NCI-H82 treated with DMSO at 0.1 percent for 48 hours (cell line): ENCODE data around the gene C1orf159.

Experiments
- DNase-seq: peaks from one replicate; lab custom pipeline; 2025; ENCODE audit not compliant: unreplicated experiment; lab: John Stamatoyannopoulos, UW

Gene C1orf159

GRCh38 chr1:1043411-1043810 lies 72.5 kb downstream of the C1orf159 start:
- no peak for DNase-seq

- no peak for DNase-seq
Observed at GRCh38 chr1:1042835-1043234, 73.1 kb downstream of the C1orf159 start.

- DNase-seq, result no peak
Observed at GRCh38 chr1:1041873-1042272, 74.0 kb downstream of the C1orf159 start.

GRCh38 chr1:1041092-1041523 lies 74.8 kb downstream of the C1orf159 start:
- DNase-seq, result no peak

- DNase-seq, result no peak
Observed at GRCh38 chr1:1040004-1040991, 75.6 kb downstream of the C1orf159 start.

- no peak for DNase-seq
Observed at GRCh38 chr1:1039145-1039910, 76.6 kb downstream of the C1orf159 start.

- no peak for DNase-seq
Observed at GRCh38 chr1:1038694-1039093, 77.2 kb downstream of the C1orf159 start.

- DNase-seq, result no peak
Observed at GRCh38 chr1:1037366-1038327, 78.2 kb downstream of the C1orf159 start.

- no peak for DNase-seq
Observed at GRCh38 chr1:1035291-1035943, 80.5 kb downstream of the C1orf159 start.

- DNase-seq, result no peak
Observed at GRCh38 chr1:1034439-1034781, 81.5 kb downstream of the C1orf159 start.

- DNase-seq, result no peak
Observed at GRCh38 chr1:1033731-1034438, 82.0 kb downstream of the C1orf159 start.

- DNase-seq, result peak; percentile 75
Observed at GRCh38 chr1:1033009-1033587, 82.8 kb downstream of the C1orf159 start.

- DNase-seq, result peak; percentile 42
Observed at GRCh38 chr1:1032424-1032823, 83.5 kb downstream of the C1orf159 start.
